NOMO-1 treated with DMSO at 0.1 percent for 48 hours (cell line): ENCODE measurements around the gene TCEAL3.
A peak's percentile ranks its signal among the peaks of the same experiment; 100 is the strongest.
"Not testable (repeated sequence)": the region's sequence is repeated elsewhere in the genome, so short reads cannot be mapped to it uniquely, and the experiment has no call there.

Source experiments
- DNase-seq: peaks from one replicate; lab custom pipeline; 2025; ENCODE audit not compliant: unreplicated experiment; lab: John Stamatoyannopoulos, UW

The TCEAL3 gene

GRCh38 chrX:103607364-103608305 is at the start of gene TCEAL3:
TCEAL3 (plus strand) TSS chrX:103607963; CDS start chrX:103609065, 1,102 bp downstream.
- no peak for DNase-seq

- DNase-seq, result no peak
These were observed 47.5 kb upstream of the TCEAL3 start for GRCh38 chrX:103560256-103560655.

GRCh38 chrX:103562801-103563200 is 45.0 kb upstream of the TCEAL3 start:
- no peak for DNase-seq

- DNase-seq, result peak; percentile 59
These were observed 42.6 kb upstream of the TCEAL3 start for GRCh38 chrX:103565197-103565596.

DNA sequence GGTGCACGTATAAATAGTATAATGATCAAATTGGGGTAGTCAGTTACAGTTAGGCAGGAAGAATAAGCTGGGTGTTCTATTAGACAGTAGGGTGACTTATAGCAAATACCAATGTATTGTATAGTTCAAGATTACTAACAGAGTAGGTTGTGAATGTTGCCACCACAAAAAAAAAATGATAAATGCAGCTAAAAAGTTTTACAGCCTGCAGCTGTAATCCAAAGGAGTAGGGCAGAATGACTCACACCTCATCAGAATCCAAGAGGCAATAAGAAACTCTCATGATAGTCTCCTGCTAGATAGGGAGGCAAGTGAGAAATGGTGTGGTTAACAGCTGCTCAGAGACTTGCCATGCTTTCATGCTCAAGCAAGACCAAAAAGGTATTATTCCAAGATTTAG is 42.0 kb upstream of the TCEAL3 start:
- peak; percentile 10 for DNase-seq

GRCh38 chrX:103571121-103571520 is 36.6 kb upstream of the TCEAL3 start:
- no peak for DNase-seq

DNA sequence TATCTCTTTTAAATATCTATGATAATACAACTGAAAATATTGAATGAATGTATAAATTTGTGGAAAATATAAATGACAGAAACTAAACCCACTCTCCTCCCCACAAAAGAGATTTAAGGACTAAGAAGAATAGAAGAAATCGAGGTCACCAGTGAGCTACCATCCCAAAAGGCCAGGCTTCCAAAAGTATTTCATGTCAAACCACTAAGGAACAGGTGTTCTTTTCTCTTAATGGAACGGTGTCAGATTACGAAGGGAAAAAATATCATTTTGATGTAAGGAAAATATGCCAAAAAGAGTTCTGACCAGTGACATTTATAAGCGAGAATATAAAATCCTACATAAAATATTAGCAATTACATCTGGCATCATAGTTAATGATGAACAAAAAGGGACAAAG is 36.0 kb upstream of the TCEAL3 start:
- no peak for DNase-seq

GRCh38 chrX:103573202-103573601 is 34.6 kb upstream of the TCEAL3 start:
- no peak for DNase-seq

GRCh38 chrX:103584596-103584995 is 23.2 kb upstream of the TCEAL3 start:
- DNase-seq, result no peak

GRCh38 chrX:103585411-103586313 is 22.1 kb upstream of the TCEAL3 start, which contains the start of gene TCEAL4:
TCEAL4 (plus strand) TSS chrX:103585515; CDS start chrX:103586676, 1,161 bp downstream.
- DNase-seq, result no peak

GRCh38 chrX:103586314-103586646 is 21.5 kb upstream of the TCEAL3 start:
- no peak for DNase-seq

GRCh38 chrX:103586659-103587058 is 21.1 kb upstream of the TCEAL3 start:
- DNase-seq, result no peak

DNA sequence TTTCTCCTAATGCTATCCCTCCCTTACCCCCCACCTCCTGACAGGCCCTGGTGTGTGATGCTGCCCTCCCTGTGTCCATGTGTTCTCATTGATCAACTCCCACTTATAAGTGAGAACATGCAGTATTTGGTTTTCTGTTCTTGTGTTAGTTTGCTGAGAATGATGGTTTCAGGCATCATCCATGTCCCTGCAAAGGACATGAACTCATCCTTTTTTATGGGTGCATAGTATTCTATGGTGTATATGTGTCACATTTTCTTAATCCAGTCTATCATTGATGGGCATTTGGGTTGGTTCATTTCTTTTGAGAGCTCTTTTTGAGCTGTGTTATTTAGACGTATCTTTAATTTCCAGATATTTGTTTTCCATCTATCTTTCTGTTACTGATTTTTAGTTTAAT is 15.5 kb upstream of the TCEAL3 start:
- not testable (repeated sequence) for DNase-seq

GRCh38 chrX:103595202-103595601 is 12.6 kb upstream of the TCEAL3 start:
- DNase-seq, result not testable (repeated sequence)

- no peak for DNase-seq
These were observed 672 bp downstream of the TCEAL3 start for GRCh38 chrX:103608306-103608963.

DNA sequence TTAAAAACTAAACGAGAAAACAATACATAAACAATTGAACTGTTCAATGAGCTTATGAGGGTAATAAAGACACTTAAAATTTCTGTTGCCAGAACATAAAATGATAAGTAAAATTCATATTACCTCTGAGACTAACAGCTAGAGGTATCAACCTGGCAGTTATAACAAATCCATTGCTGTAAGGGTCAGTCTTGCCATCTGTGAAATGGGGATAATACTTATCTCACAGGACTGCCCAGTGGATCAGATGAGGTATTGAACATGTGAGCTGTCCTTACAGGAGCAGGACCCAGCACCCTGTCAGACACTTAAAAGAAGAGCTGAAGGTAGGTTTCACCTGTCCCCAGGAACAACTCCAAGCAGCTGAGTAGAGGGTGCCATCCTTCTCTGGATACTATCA is 2.5 kb downstream of the TCEAL3 start:
- no peak for DNase-seq

DNA sequence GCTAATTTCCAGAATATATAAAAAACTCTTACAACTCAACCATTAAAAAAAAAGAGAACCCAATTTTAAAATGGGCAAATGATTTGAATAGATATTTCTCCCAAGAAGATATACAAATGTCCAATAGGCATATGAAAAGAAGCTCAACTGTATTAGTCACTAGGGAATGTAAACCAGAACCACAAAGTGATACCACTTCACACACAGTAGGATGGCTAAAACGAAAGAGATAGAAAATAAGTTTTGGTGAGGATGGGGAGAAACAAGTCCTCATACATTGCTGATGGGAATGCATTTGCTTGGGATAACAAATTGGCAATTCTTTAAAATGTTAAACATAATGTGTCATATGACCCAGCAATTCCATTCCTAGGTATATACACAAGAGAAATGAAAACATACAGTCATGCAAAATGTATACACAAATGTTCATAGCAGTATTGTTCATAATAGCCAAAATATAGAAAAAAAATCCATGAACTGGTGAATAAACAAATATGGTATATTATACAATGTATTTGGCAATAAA is 5.7 kb downstream of the TCEAL3 start:
- no peak for DNase-seq

- no peak for DNase-seq
These were observed 7.2 kb downstream of the TCEAL3 start for GRCh38 chrX:103614999-103615398.

- no peak for DNase-seq
These were observed 8.1 kb downstream of the TCEAL3 start for GRCh38 chrX:103615781-103616371.

GRCh38 chrX:103616676-103617186 is 9.0 kb downstream of the TCEAL3 start:
- no peak for DNase-seq
